Heart left ventricle (tissue), 16 donors: ENCODE data around the gene USP53. TPM values are rescaled to one million over a fixed set of nuclear protein-coding genes. Genes with fewer than 3 reads are reported as not detected.

Source experiments
- ATAC-seq, 4 donors: fragments of 200-7000 bp; cut with Tn5 transposase; one replicate each; pipeline ENCODE4 v1.9.1; 2020 to 2022; ENCODE audit warnings: moderate library complexity in 4 of 4, mild to moderate bottlenecking in 3 of 4, moderate number of reproducible peaks in 1 of 4
- DNase-seq, 5 donors: peaks; one replicate each; pipeline ENCODE4 v3.0.0-alpha.2; 2020
- H3K27ac ChIP-seq, 12 donors: fragments of 200-600 bp; sonication (generic) in 4 of 12; one replicate each; pipeline versions ENCODE4 v1.5.0 to v1.8.0; 2016 to 2022; ENCODE audit warnings: mild to moderate bottlenecking in 2 of 12
- H3K27me3 ChIP-seq, 9 donors: fragments of 200-600 bp; sonication (generic) in 2 of 9; one replicate each; pipeline versions ENCODE4 v1.5.1 to v1.8.0; 2016 to 2022; ENCODE audit warnings: mild to moderate bottlenecking in 3 of 9
- H3K36me3 ChIP-seq, 9 donors: fragments of 200-600 bp; sonication (generic) in 2 of 9; one replicate each; pipeline versions ENCODE4 v1.5.0 to v1.8.0; 2018 to 2022; ENCODE audit warnings: mild to moderate bottlenecking in 2 of 9
- H3K4me1 ChIP-seq, 12 donors: fragments of 200-600 bp; sonication (generic) in 4 of 12; one replicate each; pipeline versions ENCODE4 v1.5.0 to v1.8.0; 2016 to 2022; ENCODE audit warnings: mild to moderate bottlenecking in 3 of 12
- H3K4me3 ChIP-seq, 12 donors: fragments of 200-600 bp; sonication (generic) in 4 of 12; one replicate each; pipeline versions ENCODE4 v1.5.0 to v1.8.0; 2017 to 2022; ENCODE audit warnings: mild to moderate bottlenecking in 9 of 12, moderate library complexity in 4 of 12
- H3K9me3 ChIP-seq, 12 donors: fragments of 200-600 bp; sonication (generic) in 4 of 12; one replicate each; pipeline versions ENCODE4 v1.5.0 to v1.8.0; 2016 to 2022; ENCODE audit warnings: mild to moderate bottlenecking in 1 of 12
- CTCF ChIP-seq, 12 donors: fragments of 200-600 bp; sonication (generic) in 4 of 12; IDR thresholded peaks; one replicate each; pipeline versions ENCODE4 v1.5.0 to v1.8.0; 2018 to 2022; ENCODE audit warnings: antibody characterized with exemption in 12 of 12, mild to moderate bottlenecking in 5 of 12
- POLR2A ChIP-seq, 2 donors: fragments of 450-650 bp; IDR thresholded peaks; one replicate each; pipeline ENCODE4 v1.6.1; 2017; ENCODE audit warnings: antibody characterized with exemption in 2 of 2, mild to moderate bottlenecking in 2 of 2, moderate library complexity in 2 of 2
- WGBS, 4 donors: extraction: QIAGEN DNeasy Blood & Tissue Kit in 2 of 4; methylation state at CpG; one replicate each; pipeline versions ENCODE4 v1.1.5 to v1.1.7; 2013 to 2018; 5-methylcytosine and 5-hydroxymethylcytosine counted together
- intact Hi-C, 10 donors: fragments of 100-400 bp; cut with DNase I; formaldehyde crosslinking; loops; one replicate each; pipeline versions ENCODE4 v1.11.1 to v1.14.2; 2022
- polyA plus RNA-seq, 2 donors: library from polyadenylated mRNA; stranded (reverse); fragments of 200-250 nt; gene quantifications; one replicate each; pipeline ENCODE4 v1.2.3, GENCODE V29; 2013
- total RNA-seq, 9 donors: library from RNA; depleted of rRNA in 2 of 9; stranded (reverse); fragments of >200 nt in 2 of 9; fragmentation: NEBNext Ultra II Directional in 3 of 9; extraction: Animal tissue kit (Norgen Biotek cat#: 25700) in 3 of 9; gene quantifications; one replicate each; pipeline versions ENCODE4 v1.1.0 to v1.2.4, GENCODE V29; 2016 to 2023
- donor health status: ischemic (EF 13 %, LVEDD 7.1; RV severe dilation, severe dysfunction).
- donor health status: healthy with polysubstance abuse.
- donor health status: DM: no; HTN: yes; CAD: no.
- donor health status: DM: no; HTN: no; CAD: no.
- donor health status: ischemic (EF 25% LVEDD 6.9; RV normal size, moderate dysfunction).
- donor health status: ischemic (EF 25% LVEDD 5.7; RV mildly dilated, moderate dysfunction).
- donor health status: healthy.
- donor health status: DM: yes; HTN: yes; CAD: no.
- donor health status: ischemic (EF 35%, LVEDD 5.7; RV mildly dilated, moderate dysfunction).
- donor health status: nonischemic (EF 11% LVEDD 7.7; RV severe dilation, severe dysfunction).
- donor health status: DM: yes; HTN: yes; CAD: no.
- donor health status: PGD.
- donor health status: ischemic (EF 29% LVEDD 5.4; RV normal size, mild dysfunction).
- donor health status: nonischemic (EF 23%, LVEDD 6.1; RV moderate dilation, normal function).

The USP53 gene
- total and polyA plus RNA-seq, 11 donors = 24.2 to 52.9 (median 43.7) TPM

DNA sequence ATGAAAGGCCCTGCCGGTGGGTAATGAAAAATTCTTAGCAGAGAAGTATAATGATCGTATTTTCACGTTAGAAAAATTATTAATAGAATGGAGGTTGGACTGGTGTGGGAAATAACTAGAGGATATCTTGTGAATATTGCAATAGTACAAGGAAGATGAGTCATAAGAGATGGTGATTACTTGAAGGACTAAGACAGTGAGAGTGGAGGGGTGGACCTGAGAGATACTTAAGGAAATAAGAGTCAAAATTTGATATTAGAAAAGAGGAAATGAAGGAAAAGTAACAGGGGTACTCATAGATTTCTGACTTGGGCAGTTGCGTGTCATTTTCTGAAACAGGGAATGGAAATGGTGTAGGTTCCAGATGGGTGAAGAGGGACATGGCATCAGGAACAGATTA, 1.7 kb upstream of the USP53 start:
- TF ChIP-seq POLR2A (IDR thresholded peaks at IDR 0.05) = no peak
- TF ChIP-seq CTCF (IDR thresholded peaks at IDR 0.05) = no peak
- Histone ChIP-seq H3K4me1 (peaks cover 0 to 54% (median 26%) of the 10 kb centered on the region in 12 donors), H3K9me3 (no peaks in the 10 kb centered on the region), H3K27me3 (no peaks in the 10 kb centered on the region), H3K27ac (peak overlapping the region in 2 of 12 donors; percentile 21 to 99), H3K4me3 (no peak overlapping the region), H3K36me3 (peaks cover 0 to under 1% (median 0%) of the 10 kb centered on the region in 9 donors)
- WGBS, 4 donors = 79 to 84% (median 80%) methylated on average over 4 of the region's 4 CpGs
- ATAC-seq (no peak), DNase-seq (no peak)
- intact Hi-C loops = loop anchor here in 8 of 10 donors (5.0 to 10.0 kb wide), 9 partner anchors 33 to 233 kb away; no protein-coding TSS in a partner anchor

- H3K27me3 ChIP-seq = no peaks in the 10 kb centered on the region
- WGBS, 4 donors = 1 to 2% (median 2%) methylated on average over 12 of the region's 12 CpGs
- DNase-seq = peak in 1 of 5 donors; percentile 18
- peaks cover 0 to 3% (median 0%) of the 10 kb centered on the region in 9 donors for H3K36me3 ChIP-seq
- intact Hi-C loops = loop anchor here in 8 of 10 donors (5.0 to 10.0 kb wide), 9 partner anchors 35 to 235 kb away; no protein-coding TSS in a partner anchor
- H3K4me1 ChIP-seq = peaks cover 0 to 46% (median 16%) of the 10 kb centered on the region in 12 donors
- peak overlapping the region; percentile 88 to 99 (median 96) for H3K27ac ChIP-seq
- H3K4me3 ChIP-seq = peak overlapping the region; percentile 50 to 93 (median 83)
- H3K9me3 ChIP-seq = no peaks in the 10 kb centered on the region
- no peak for TF ChIP-seq POLR2A (IDR thresholded peaks at IDR 0.05)
- no peak for TF ChIP-seq CTCF (IDR thresholded peaks at IDR 0.05)
- ATAC-seq = peak in 1 of 4 donors; percentile 1
Observed at GRCh38 chr4:119211867-119212233, 663 bp upstream of the USP53 start.

- DNase-seq (peak; percentile 86 to 95 (median 92)), ATAC-seq (peak; percentile 80 to 91 (median 88))
- H3K27me3 ChIP-seq = no peaks in the 10 kb centered on the region
- peaks cover 0 to 49% (median 16%) of the 10 kb centered on the region in 12 donors for H3K4me1 ChIP-seq
- 0 to 1% (median 1%) methylated on average over 16 to 24 of the region's 24 CpGs for WGBS, 4 donors
- TF ChIP-seq CTCF (IDR thresholded peaks at IDR 0.05) (peak in 9 of 12 donors; percentile 8 to 58 (median 30)), POLR2A (IDR thresholded peaks at IDR 0.05) (no peak)
- peak overlapping the region; percentile 50 to 93 (median 83) for H3K4me3 ChIP-seq
- H3K27ac ChIP-seq = peak overlapping the region; percentile 88 to 99 (median 96)
- H3K9me3 ChIP-seq = no peaks in the 10 kb centered on the region
- H3K36me3 ChIP-seq = peaks cover 0 to 11% (median 9%) of the 10 kb centered on the region in 9 donors
- intact Hi-C loops = loop anchor here in 8 of 10 donors (5.0 to 10.0 kb wide), 9 partner anchors 36 to 236 kb away; no protein-coding TSS in a partner anchor
Observed at GRCh38 chr4:119212964-119213606, 572 bp downstream of the USP53 start.

GRCh38 chr4:119218093-119218492, 5.6 kb downstream of the USP53 start:
- Histone ChIP-seq H3K4me1 (peaks cover 0 to 38% (median 12%) of the 10 kb centered on the region in 12 donors), H3K4me3 (no peak overlapping the region), H3K36me3 (peaks cover 0 to 61% (median 28%) of the 10 kb centered on the region in 9 donors), H3K9me3 (peaks cover 0 to 6% (median 0%) of the 10 kb centered on the region in 12 donors), H3K27me3 (no peaks in the 10 kb centered on the region), H3K27ac (no peak overlapping the region)
- ATAC-seq (no peak), DNase-seq (no peak)
- WGBS, 4 donors = 93 to 95% (median 94%) methylated on average over 1 of the region's 1 CpG
- intact Hi-C loops = loop anchor here in 5 of 10 donors (5.0 to 10.0 kb wide), 5 partner anchors 64 to 233 kb away; no protein-coding TSS in a partner anchor
- TF ChIP-seq CTCF (IDR thresholded peaks at IDR 0.05) (no peak), POLR2A (IDR thresholded peaks at IDR 0.05) (no peak)
